Fibroblast of mammary gland (primary cell): ENCODE measurements around the gene EPS8L1.

Experiments used
- DNase-seq: peaks from one replicate; pipeline ENCODE4 v3.0.0-alpha.2; 2010; ENCODE audit warnings: low read depth
- H3K4me3 ChIP-seq: 2 replicates; pipeline ENCODE4 v1.5.1; 2011; ENCODE audit warnings: low read depth, mild to moderate bottlenecking, low read length, moderate library complexity; ENCODE audit not compliant: control insufficient read depth
- TF ChIP-seq, protein P1 (sequence below): conservative IDR thresholded peaks from 2 replicates; pipeline ENCODE4 v1.5.1; 2011; ENCODE audit warnings: low read depth, low read length, inconsistent platforms; ENCODE audit not compliant: control insufficient read depth, insufficient read depth

Gene EPS8L1

DNA sequence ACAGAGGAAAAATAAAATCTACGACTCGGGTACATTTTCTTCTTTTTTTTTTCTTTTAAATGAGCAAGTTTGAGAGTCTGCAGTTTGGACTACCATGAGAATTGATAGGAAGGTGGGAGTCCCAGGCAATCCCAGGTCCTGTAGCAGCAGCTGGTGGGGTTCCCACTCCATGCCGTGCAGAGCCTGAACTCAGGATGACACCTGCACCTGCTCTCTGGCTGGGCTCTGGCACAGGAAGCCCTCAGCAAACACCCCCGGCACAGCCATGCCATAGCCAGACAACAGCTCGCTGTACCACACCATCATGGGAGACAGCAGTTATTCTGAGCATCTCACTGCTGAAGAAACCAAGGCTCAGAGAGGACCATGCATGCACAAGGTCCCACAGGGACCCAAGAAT lies 31.4 kb upstream of the EPS8L1 start:
- TF ChIP-seq, protein P1, sequence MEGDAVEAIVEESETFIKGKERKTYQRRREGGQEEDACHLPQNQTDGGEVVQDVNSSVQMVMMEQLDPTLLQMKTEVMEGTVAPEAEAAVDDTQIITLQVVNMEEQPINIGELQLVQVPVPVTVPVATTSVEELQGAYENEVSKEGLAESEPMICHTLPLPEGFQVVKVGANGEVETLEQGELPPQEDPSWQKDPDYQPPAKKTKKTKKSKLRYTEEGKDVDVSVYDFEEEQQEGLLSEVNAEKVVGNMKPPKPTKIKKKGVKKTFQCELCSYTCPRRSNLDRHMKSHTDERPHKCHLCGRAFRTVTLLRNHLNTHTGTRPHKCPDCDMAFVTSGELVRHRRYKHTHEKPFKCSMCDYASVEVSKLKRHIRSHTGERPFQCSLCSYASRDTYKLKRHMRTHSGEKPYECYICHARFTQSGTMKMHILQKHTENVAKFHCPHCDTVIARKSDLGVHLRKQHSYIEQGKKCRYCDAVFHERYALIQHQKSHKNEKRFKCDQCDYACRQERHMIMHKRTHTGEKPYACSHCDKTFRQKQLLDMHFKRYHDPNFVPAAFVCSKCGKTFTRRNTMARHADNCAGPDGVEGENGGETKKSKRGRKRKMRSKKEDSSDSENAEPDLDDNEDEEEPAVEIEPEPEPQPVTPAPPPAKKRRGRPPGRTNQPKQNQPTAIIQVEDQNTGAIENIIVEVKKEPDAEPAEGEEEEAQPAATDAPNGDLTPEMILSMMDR: no peak
- no peak for DNase-seq
- no peak overlapping the region for H3K4me3 ChIP-seq

DNA sequence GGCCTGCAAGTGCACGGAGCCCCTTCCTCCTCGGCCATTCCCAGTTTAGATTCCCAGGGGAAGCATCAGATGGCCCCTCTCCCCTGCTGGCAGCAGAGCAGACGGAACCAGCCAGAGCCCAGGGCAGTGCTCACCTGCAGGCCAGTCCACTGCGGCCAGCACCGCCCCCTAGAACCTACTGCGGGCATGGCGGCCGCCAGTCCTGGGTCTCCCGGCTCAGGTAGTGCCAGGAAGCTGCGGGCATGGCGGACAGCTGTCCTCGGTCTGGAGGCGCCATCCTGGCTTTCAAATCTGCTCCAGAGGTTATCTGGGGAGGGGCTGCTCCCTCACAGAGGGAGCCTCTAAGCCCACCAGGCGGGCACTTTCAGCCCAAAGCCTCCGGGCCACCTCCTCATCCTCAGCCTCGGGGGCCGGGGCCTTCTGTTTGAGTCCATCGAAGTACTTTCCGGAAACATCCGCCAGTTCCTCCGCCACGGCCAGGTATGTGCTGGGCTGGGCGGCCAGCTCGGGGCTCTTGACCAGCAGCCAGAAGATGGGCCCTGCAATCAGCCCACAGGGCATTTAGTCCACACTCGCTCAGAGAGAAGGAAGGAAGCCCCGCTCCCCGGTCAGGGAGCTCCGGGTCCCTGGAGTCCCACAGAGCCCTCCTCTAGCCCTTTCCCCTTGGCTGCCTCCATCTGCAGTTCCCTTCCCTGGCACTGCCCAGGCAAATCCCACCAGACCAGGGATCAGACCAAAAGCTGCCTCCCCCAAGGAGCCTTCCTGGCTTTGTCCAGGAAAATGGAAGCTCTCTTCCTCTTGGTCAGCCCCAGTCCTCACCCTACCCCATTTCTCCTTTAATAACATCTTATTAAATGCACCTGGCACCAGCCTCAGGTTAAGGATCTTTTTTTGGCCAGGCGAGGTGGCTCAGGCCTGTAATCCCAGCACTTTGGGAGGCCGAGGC lies 30.6 kb upstream of the EPS8L1 start:
- H3K4me3 ChIP-seq: no peak overlapping the region
- DNase-seq: no peak
- TF ChIP-seq, protein P1: no peak

DNA sequence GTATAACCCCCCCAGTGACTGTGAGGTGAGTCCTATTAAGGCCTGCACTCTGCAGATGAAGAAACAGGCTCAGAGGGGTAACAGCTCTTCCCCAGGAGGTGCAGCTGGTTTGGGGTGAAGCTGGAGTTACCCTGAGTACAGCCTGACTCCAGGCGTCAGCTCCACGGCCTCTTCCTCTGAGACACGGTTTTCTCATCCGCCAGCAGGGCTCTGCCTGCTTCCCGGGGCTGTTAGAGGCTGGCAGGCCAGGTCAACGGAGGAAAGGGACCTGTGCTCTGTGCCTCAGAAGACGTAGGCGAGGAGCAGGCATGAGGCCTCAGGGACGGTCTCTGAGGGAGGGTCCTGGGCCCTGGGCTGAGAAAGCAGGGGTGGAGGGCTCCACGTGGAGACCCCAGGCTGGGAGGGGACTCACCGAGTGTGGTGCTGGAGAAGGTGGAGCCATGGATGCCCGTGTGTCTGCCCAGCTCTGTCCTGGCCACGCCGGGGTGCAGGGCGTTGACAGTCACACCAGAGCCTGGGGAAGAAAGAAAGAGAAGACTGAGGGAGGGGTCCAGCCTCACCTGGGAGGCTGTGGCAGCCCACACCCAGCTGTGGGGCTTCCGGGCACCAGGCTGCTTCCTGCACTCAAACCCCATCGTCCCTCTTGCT lies 28.6 kb upstream of the EPS8L1 start:
- DNase-seq: no peak
- TF ChIP-seq, protein P1: no peak
- H3K4me3 ChIP-seq: no peak overlapping the region

DNA sequence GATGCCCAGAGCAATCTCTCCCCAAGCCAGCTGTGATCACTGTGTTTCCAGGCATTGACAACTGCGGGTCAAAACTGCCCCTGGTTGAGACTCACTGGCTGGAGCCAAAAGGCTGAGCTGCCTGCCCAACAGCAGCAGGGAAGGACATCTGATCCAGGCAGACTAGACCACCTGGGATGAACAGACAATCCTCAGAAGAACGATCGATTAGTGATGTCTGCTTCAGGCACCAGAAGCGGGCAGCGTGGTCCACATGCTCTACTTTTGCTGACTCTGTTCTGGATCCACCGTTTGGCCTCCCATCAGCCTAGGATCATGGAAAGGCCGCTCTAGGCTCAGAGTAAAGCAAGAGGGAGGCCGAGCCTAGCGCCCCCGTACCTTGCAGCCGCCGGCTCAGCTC lies 27.7 kb upstream of the EPS8L1 start:
- no peak for DNase-seq
- H3K4me3 ChIP-seq: no peak overlapping the region
- TF ChIP-seq, protein P1: no peak

DNA sequence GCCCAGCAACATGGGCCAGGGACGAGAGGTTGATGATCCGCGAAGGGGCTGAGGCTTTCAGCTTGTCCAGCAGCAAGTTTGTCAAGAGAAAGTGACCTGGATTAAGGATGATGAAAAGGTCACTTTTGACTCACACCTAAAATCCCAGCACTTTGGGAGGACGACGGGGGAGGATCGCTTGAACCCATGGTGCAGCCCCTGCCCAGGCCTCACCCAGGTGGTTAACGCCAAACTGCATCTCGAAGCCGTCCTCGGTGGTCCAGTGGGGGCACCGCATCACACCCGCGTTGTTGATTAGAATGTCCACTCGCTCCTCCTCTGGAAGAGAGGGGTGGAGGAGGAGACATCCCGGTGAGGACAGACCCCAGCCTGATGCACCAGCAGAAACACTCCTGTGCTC lies 27.2 kb upstream of the EPS8L1 start:
- TF ChIP-seq, protein P1: no peak
- no peak for DNase-seq
- no peak overlapping the region for H3K4me3 ChIP-seq

DNA sequence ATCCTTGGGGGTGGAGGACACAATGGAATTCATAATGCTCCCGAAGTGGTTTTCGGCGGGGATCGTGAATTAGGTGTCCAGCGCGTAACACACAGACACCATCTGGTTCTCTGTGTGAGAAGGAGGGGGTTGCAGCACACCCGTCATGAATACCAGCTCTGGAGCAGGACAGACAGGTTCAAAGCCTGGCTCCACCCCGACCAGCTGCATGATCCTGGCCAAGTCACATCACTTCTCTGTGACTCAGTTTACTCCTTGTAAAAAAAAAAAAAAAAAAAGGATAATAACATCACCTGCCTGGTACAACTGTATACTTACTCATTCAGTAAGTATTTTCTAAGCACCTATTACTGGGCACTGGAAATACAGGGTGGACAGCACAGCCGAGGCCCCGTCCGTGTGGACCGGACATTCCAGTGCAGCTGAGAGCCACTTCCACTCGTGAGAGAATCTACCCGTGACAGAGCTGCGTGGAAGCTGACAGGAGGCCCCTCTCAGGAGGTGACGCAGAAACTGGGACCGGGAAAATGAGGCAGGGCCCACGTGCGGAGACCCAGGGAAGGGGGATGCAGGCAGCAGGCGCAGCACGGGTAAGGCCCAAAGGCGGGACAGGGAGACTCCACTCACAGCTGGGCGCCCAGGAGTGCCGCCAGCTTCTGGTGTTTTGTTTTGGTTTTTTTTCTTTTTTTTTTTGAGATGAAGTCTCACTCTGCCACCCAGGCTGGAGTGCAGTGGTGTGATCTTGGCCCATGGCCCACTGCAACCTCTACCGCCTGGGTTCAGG lies 24.7 kb upstream of the EPS8L1 start:
- no peak overlapping the region for H3K4me3 ChIP-seq
- DNase-seq: no peak
- TF ChIP-seq, protein P1: no peak
